Fibroblast of lung (primary cell): ENCODE measurements around the gene AGK. TPM values are rescaled to one million over a fixed set of nuclear protein-coding genes. Genes with fewer than 3 reads are reported as not detected.
A peak's percentile ranks its signal among the peaks of the same experiment; 100 is the strongest.

ENCODE experiments used
- DNase-seq, 2 donors: peaks; one replicate each; pipeline versions ENCODE4 v3.0.0 to v3.0.0-alpha.2; 2010; ENCODE audit warnings: low read depth in 2 of 2
- H2AFZ ChIP-seq: 2 replicates; pipeline ENCODE4 v1.5.1; 2012; ENCODE audit warnings: low read length, control low read depth, inconsistent platforms
- H3K27ac ChIP-seq: 2 replicates; pipeline ENCODE4 v1.5.1; 2011; ENCODE audit warnings: low read length, control low read depth; ENCODE audit not compliant: insufficient read depth
- H3K27me3 ChIP-seq: 2 replicates; pipeline ENCODE4 v1.5.1; 2011; ENCODE audit warnings: mild to moderate bottlenecking, low read length; ENCODE audit not compliant: control insufficient read depth, insufficient read depth
- H3K36me3 ChIP-seq: 2 replicates; pipeline ENCODE4 v1.5.1; 2011; ENCODE audit warnings: low read length; ENCODE audit not compliant: control insufficient read depth, insufficient read depth
- H3K4me1 ChIP-seq: 2 replicates; pipeline ENCODE4 v1.5.1; 2011; ENCODE audit warnings: low read length; ENCODE audit not compliant: control insufficient read depth, insufficient read depth; ENCODE audit errors: extremely low read depth
- H3K4me2 ChIP-seq: 2 replicates; pipeline ENCODE4 v1.5.1; 2011; ENCODE audit warnings: low read length, control low read depth; ENCODE audit not compliant: insufficient read depth; ENCODE audit errors: extremely low read depth
- H3K4me3 ChIP-seq, 4 experiments: fragments of 200-600 bp in 1 of 4; sonication (generic) in 1 of 4; replicated peaks in 1 of 4; 2 replicates each; pipeline ENCODE4 v1.5.1; 2011 to 2016; ENCODE audit warnings: low read length in 4 of 4, low read depth in 3 of 4, mild to moderate bottlenecking in 3 of 4, control low read depth in 2 of 4, inconsistent platforms in 1 of 4, mixed read lengths in 1 of 4; ENCODE audit not compliant: insufficient read depth in 1 of 4; ENCODE audit errors: control extremely low read depth in 1 of 4
- H3K79me2 ChIP-seq: 2 replicates; pipeline ENCODE4 v1.5.1; 2012; ENCODE audit warnings: mild to moderate bottlenecking, low read length, inconsistent platforms; ENCODE audit not compliant: control insufficient read depth, insufficient read depth
- H3K9ac ChIP-seq: 2 replicates; pipeline ENCODE4 v1.5.1; 2011; ENCODE audit warnings: mild to moderate bottlenecking, low read length, control low read depth; ENCODE audit not compliant: insufficient read depth
- H3K9me3 ChIP-seq: 2 replicates; pipeline ENCODE4 v1.5.1; 2012; ENCODE audit warnings: low read depth, low read length; ENCODE audit not compliant: control insufficient read depth, insufficient read depth
- H4K20me1 ChIP-seq: 2 replicates; pipeline ENCODE4 v1.5.1; 2011; ENCODE audit warnings: low read length; ENCODE audit not compliant: control insufficient read depth, insufficient read depth; ENCODE audit errors: extremely low read depth
- EZH2 ChIP-seq: IDR thresholded peaks from 2 replicates; pipeline ENCODE4 v1.5.1; 2012; ENCODE audit warnings: low read length, control low read depth, mild to moderate bottlenecking; ENCODE audit errors: missing control alignments
- polyA plus RNA-seq, 2 donors: library from polyadenylated mRNA; depleted of rRNA in 1 of 2; stranded (reverse) in 1 of 2; unstranded in 1 of 2; fragments of >200 nt; gene quantifications; 2 replicates each; pipeline ENCODE4 v1.2.1, GENCODE V29; 2011 to 2012; ENCODE audit warnings: missing spikeins in 1 of 2
- total RNA-seq: library from RNA; depleted of rRNA; stranded (reverse); fragments of >200 nt; gene quantifications from 2 replicates; pipeline ENCODE4 v1.2.1, GENCODE V29; 2014
- TF ChIP-seq, protein P1 (sequence below), 2 donors: IDR thresholded peaks in 1 of 2; conservative IDR thresholded peaks in 1 of 2; 1 replicate in 1 of 2; 2 replicates in 1 of 2; pipeline ENCODE4 v1.5.1; 2011 to 2012; ENCODE audit warnings: low read length in 2 of 2, control low read depth in 1 of 2, inconsistent platforms in 1 of 2, low read depth in 1 of 2, mild to moderate bottlenecking in 1 of 2

AGK gene
- total and polyA plus RNA-seq, 2 donors (not counting 1 experiment from before 2014, with no cell fraction given), result 20.8 to 42.5 TPM

DNA sequence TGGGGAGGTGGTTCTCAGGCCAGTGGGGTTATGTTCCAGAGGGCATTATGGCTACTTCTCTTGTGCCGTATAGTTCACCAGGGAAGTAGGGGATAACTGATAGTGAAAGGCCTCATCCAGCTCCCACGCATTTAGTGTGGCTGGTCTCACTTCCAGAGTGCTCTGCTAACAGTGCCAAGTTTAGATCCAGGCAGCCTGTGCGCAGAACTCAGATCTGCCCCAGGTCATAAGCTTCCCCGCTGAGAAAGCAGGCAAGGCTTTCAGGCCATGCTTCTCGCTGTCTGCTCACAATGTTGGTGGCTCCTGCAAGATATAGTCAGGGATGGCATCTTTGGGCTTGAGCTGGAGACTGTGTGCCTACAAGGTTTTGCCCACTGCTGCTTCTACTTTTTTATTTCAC is 11.3 kb downstream of the AGK start:
- no peaks in the 10 kb centered on the region for H3K27me3 ChIP-seq
- H3K4me2 ChIP-seq, result no peak overlapping the region
- H3K27ac ChIP-seq, result no peak overlapping the region
- no peak overlapping the region for H2AFZ ChIP-seq
- no peaks in the 10 kb centered on the region for H3K36me3 ChIP-seq
- no peaks in the 10 kb centered on the region for H3K9me3 ChIP-seq
- H3K4me3 ChIP-seq, result no peak overlapping the region
- H4K20me1 ChIP-seq, result no peaks in the 10 kb centered on the region
- TF ChIP-seq EZH2, result no peak
- TF ChIP-seq, protein P1, sequence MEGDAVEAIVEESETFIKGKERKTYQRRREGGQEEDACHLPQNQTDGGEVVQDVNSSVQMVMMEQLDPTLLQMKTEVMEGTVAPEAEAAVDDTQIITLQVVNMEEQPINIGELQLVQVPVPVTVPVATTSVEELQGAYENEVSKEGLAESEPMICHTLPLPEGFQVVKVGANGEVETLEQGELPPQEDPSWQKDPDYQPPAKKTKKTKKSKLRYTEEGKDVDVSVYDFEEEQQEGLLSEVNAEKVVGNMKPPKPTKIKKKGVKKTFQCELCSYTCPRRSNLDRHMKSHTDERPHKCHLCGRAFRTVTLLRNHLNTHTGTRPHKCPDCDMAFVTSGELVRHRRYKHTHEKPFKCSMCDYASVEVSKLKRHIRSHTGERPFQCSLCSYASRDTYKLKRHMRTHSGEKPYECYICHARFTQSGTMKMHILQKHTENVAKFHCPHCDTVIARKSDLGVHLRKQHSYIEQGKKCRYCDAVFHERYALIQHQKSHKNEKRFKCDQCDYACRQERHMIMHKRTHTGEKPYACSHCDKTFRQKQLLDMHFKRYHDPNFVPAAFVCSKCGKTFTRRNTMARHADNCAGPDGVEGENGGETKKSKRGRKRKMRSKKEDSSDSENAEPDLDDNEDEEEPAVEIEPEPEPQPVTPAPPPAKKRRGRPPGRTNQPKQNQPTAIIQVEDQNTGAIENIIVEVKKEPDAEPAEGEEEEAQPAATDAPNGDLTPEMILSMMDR (conservative IDR thresholded peaks at IDR 0.05 in 1 of 2, IDR thresholded peaks at IDR 0.05 in 1 of 2; ENCODE audit: low read depth in 1 of 2, low read length in 2 of 2), result no peak
- no peaks in the 10 kb centered on the region for H3K4me1 ChIP-seq
- no peak overlapping the region for H3K9ac ChIP-seq
- DNase-seq, result no peak
- H3K79me2 ChIP-seq, result peaks cover 2% of the 10 kb centered on the region

DNA sequence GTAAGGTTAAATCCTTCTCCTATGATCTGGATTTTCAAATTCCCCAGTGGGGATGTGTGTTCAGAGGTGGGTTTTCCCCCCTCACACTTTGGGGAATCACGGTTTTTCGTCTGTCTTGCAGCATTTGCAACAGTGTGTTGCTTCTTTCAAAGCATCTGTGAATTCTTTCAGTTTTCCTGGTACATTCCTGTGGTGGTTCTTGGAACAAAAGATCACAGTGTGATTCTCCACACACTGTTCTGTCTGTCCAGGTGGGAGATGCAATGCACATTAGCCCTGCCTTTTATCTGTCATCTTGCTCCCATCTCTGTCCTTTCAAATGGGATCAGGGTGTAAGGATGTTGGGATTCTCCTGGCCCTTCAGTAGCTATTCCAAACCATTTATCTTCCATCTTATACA is 11.8 kb downstream of the AGK start:
- H4K20me1 ChIP-seq, result no peaks in the 10 kb centered on the region
- DNase-seq, result peak in 1 of 2 donors; percentile 37
- H3K9me3 ChIP-seq, result no peaks in the 10 kb centered on the region

DNA sequence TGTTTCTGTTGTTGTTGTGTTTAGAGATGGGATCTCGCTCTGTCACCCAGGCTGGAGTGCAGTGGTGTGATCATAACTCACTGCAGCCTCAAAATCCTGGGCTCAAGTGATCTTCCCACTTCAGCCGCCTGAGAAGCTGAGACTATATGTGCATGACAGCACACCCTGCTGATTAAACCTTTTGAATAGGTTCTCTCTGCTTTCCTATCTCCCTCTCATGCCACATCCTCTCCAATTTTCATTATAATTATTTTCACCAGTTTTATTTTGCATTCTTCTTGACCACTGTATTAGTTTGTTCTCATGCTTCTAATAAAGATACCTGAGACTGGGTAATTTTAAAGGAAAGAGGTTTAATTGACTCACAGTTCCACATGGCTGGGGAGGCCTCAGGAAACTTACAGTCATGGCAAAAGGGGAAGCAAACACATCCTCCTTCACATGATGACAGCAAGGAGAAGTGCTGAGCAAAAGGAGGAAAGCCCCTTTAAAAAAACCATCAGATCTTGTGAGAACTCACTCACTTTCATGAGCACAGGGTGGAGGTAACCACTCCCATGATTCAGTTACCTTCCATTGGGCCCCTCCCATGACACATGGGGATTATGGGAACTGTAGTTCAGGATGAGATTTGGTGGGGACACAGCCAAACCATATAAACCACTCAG is 12.9 kb downstream of the AGK start:
- H2AFZ ChIP-seq, result no peak overlapping the region
- H3K9ac ChIP-seq, result no peak overlapping the region
- TF ChIP-seq, protein P1 (conservative IDR thresholded peaks at IDR 0.05 in 1 of 2, IDR thresholded peaks at IDR 0.05 in 1 of 2; ENCODE audit: low read depth in 1 of 2, low read length in 2 of 2), result no peak
- no peak for TF ChIP-seq EZH2
- H3K9me3 ChIP-seq, result no peaks in the 10 kb centered on the region
- no peak for DNase-seq
- no peaks in the 10 kb centered on the region for H3K4me1 ChIP-seq
- H3K36me3 ChIP-seq, result no peaks in the 10 kb centered on the region
- H3K4me3 ChIP-seq, result no peak overlapping the region
- H3K27me3 ChIP-seq, result no peaks in the 10 kb centered on the region
- H3K27ac ChIP-seq, result no peak overlapping the region
- H4K20me1 ChIP-seq, result no peaks in the 10 kb centered on the region
- H3K4me2 ChIP-seq, result no peak overlapping the region
- H3K79me2 ChIP-seq, result peaks cover 2% of the 10 kb centered on the region

More for the DNA sequence above, 11.8 kb downstream of the AGK start:
- Histone ChIP-seq H3K4me1 (no peaks in the 10 kb centered on the region), H3K27me3 (no peaks in the 10 kb centered on the region), H3K27ac (no peak overlapping the region), H3K4me2 (no peak overlapping the region), H3K79me2 (peaks cover 2% of the 10 kb centered on the region), H3K9ac (no peak overlapping the region), H3K4me3 (no peak overlapping the region), H2AFZ (no peak overlapping the region), H3K36me3 (no peaks in the 10 kb centered on the region)
- TF ChIP-seq EZH2, result no peak
- TF ChIP-seq, protein P1 (conservative IDR thresholded peaks at IDR 0.05 in 1 of 2, IDR thresholded peaks at IDR 0.05 in 1 of 2; ENCODE audit: low read depth in 1 of 2, low read length in 2 of 2), result no peak
